ENCODE results near the gene SLC44A1.

SLC44A1 gene

GRCh38 chr9:105226055-105226454, 18.4 kb upstream of the SLC44A1 start:
- no peak for TF ChIP-seq CTCF (IDR thresholded peaks at IDR 0.05; ENCODE audit: extremely low read depth, missing control alignments)

GRCh38 chr9:105232207-105232606, 12.2 kb upstream of the SLC44A1 start:
- no peak for DNase-seq (ENCODE audit: low spot score)
- no peak for TF ChIP-seq CTCF (IDR thresholded peaks at IDR 0.05; ENCODE audit: extremely low read depth, missing control alignments)

More at GRCh38 chr9:105226055-105226454, 18.4 kb upstream of the SLC44A1 start:
- no peak for DNase-seq (ENCODE audit: low spot score)

- DNase-seq (ENCODE audit: low spot score), result no peak
- no peak for TF ChIP-seq CTCF (IDR thresholded peaks at IDR 0.05; ENCODE audit: extremely low read depth, missing control alignments)
These were observed 10.6 kb upstream of the SLC44A1 start for GRCh38 chr9:105233873-105234272.

GRCh38 chr9:105236261-105236660, 8.2 kb upstream of the SLC44A1 start:
- TF ChIP-seq CTCF (IDR thresholded peaks at IDR 0.05; ENCODE audit: extremely low read depth, missing control alignments), result no peak
- DNase-seq (ENCODE audit: low spot score), result no peak

GRCh38 chr9:105237246-105237645, 7.2 kb upstream of the SLC44A1 start:
- no peak for TF ChIP-seq CTCF (IDR thresholded peaks at IDR 0.05; ENCODE audit: extremely low read depth, missing control alignments)
- DNase-seq (ENCODE audit: low spot score), result no peak

- DNase-seq (ENCODE audit: low spot score), result no peak
These were observed 6.1 kb upstream of the SLC44A1 start for GRCh38 chr9:105238302-105238701.

GRCh38 chr9:105241356-105242043, 3.0 kb upstream of the SLC44A1 start:
- TF ChIP-seq CTCF (IDR thresholded peaks at IDR 0.05; ENCODE audit: extremely low read depth, missing control alignments), result no peak

More at GRCh38 chr9:105238302-105238701, 6.1 kb upstream of the SLC44A1 start:
- no peak for TF ChIP-seq CTCF (IDR thresholded peaks at IDR 0.05; ENCODE audit: extremely low read depth, missing control alignments)

More at GRCh38 chr9:105241356-105242043, 3.0 kb upstream of the SLC44A1 start:
- DNase-seq (ENCODE audit: low spot score), result no peak
